K562 (cell line): ENCODE results near the gene MFSD12. TPM values are rescaled to one million over a fixed set of nuclear protein-coding genes. Genes with fewer than 3 reads are reported as not detected.

Experiments used
- ATAC-seq: fragments of 200-7000 bp; cut with Tn5 transposase; 3 replicates; pipeline ENCODE4 v1.9.1; 2020; ENCODE audit warnings: moderate library complexity
- BruUV-seq: library from RNA; stranded (reverse); fragments of 400-500 nt; replicated peaks from 2 replicates; lab custom pipeline; 2021; lab: Mats Ljungman, UMichigan
- CTCF ChIA-PET: fragments of 300-600 bp; formaldehyde crosslinking; extraction: SDS; loops from one replicate; lab custom pipeline; 2021; ENCODE audit warnings: low intra/inter-chr PET ratio; lab: Yijun Ruan, JAX
- POLR2A ChIA-PET: fragments of 300-600, 350-650 bp; sonication (Branson Sonifier 250); formaldehyde crosslinking; extraction: SDS; loops from one replicate; lab custom pipeline; 2021; ENCODE audit warnings: antibody characterized with exemption, inconsistent platforms; lab: Yijun Ruan, JAX
- DNase-seq, 4 experiments: peaks; one replicate each; pipeline versions ENCODE4 v3.0.0 to v3.0.0-alpha.2; 2011 to 2018; ENCODE audit warnings: low spot score in 3 of 4, mixed read lengths in 3 of 4; ENCODE audit errors: extremely low read depth in 1 of 4
- FAIRE-seq: peaks from 2 replicates; lab custom pipeline; 2011; peaks lifted over from hg19 to GRCh38; lab: Jason Lieb, UNC
- H2AFZ ChIP-seq: 2 replicates; pipeline ENCODE4 v1.6.0; 2011; ENCODE audit warnings: low read depth, low read length, control low read depth, inconsistent platforms
- H3K27ac ChIP-seq: fragments of 200-600 bp; 3 replicates; pipeline ENCODE4 v1.8.0; 2011; ENCODE audit warnings: low read depth, mild to moderate bottlenecking, control low read depth, inconsistent platforms, low read length, moderate library complexity, mixed read lengths; ENCODE audit errors: extremely low read depth
- H3K27me3 ChIP-seq, 2 experiments: fragments of 300-600 bp in 1 of 2; 2 replicates in 1 of 2; 3 replicates in 1 of 2; pipeline versions ENCODE4 v1.6.0 to v1.8.0; 2011; ENCODE audit warnings: inconsistent platforms in 2 of 2, low read length in 2 of 2, mild to moderate bottlenecking in 1 of 2, mixed read lengths in 1 of 2, moderate library complexity in 1 of 2; ENCODE audit not compliant: control insufficient read depth in 2 of 2, insufficient read depth in 2 of 2
- H3K36me3 ChIP-seq: fragments of 300-600 bp; 3 replicates; pipeline ENCODE4 v1.8.0; 2011; ENCODE audit warnings: mild to moderate bottlenecking, low read length, inconsistent platforms; ENCODE audit not compliant: control insufficient read depth, insufficient read depth
- H3K4me1 ChIP-seq, 2 experiments: fragments of 200-600 bp in 1 of 2; replicated peaks in 1 of 2; 2 replicates in 1 of 2; 3 replicates in 1 of 2; pipeline versions ENCODE4 v1.5.1 to v1.8.0; 2011; ENCODE audit warnings: inconsistent platforms in 2 of 2, low read length in 2 of 2, mild to moderate bottlenecking in 1 of 2, mixed read lengths in 1 of 2, moderate library complexity in 1 of 2; ENCODE audit not compliant: control insufficient read depth in 2 of 2, insufficient read depth in 2 of 2
- H3K4me2 ChIP-seq: 2 replicates; pipeline ENCODE4 v1.6.1; 2011; ENCODE audit warnings: low read length, control low read depth, inconsistent platforms, mixed read lengths; ENCODE audit not compliant: insufficient read depth
- H3K4me3 ChIP-seq: fragments of 200-600 bp; sonication (generic), shearing (Covaris generic); 2 replicates; pipeline ENCODE4 v1.5.1; 2016; ENCODE audit warnings: control low read depth, inconsistent platforms
- H3K79me2 ChIP-seq: fragments of 200-600 bp; 3 replicates; pipeline ENCODE4 v1.8.0; 2011; ENCODE audit warnings: low read length, inconsistent platforms; ENCODE audit not compliant: control insufficient read depth, insufficient read depth
- H3K9ac ChIP-seq, 2 experiments: 2 replicates each; pipeline versions ENCODE4 v1.6.0 to v1.6.1; 2011; ENCODE audit warnings: low read depth in 2 of 2, low read length in 2 of 2, control low read depth in 1 of 2, inconsistent platforms in 1 of 2, mild to moderate bottlenecking in 1 of 2, mixed read lengths in 1 of 2; ENCODE audit not compliant: insufficient read depth in 1 of 2
- H3K9me1 ChIP-seq: one replicate; pipeline ENCODE4 v1.6.0; 2011; ENCODE audit warnings: inconsistent platforms, mild to moderate bottlenecking, low read length, moderate library complexity; ENCODE audit not compliant: control insufficient read depth, insufficient read depth
- H3K9me3 ChIP-seq: replicated peaks from 2 replicates; pipeline ENCODE4 v1.5.1; 2011; ENCODE audit warnings: low read depth, low read length, inconsistent platforms; ENCODE audit not compliant: control insufficient read depth, insufficient read depth
- H4K20me1 ChIP-seq: replicated peaks from 2 replicates; pipeline ENCODE4 v1.6.1; 2011; ENCODE audit warnings: low read length, inconsistent platforms, mixed read lengths; ENCODE audit not compliant: control insufficient read depth, insufficient read depth
- EWSR1 ChIP-seq: fragments of 450-650 bp; IDR thresholded peaks from 2 replicates; pipeline ENCODE4 v1.6.1; 2018; ENCODE audit warnings: borderline replicate concordance, mild to moderate bottlenecking, low read depth, moderate library complexity; ENCODE audit not compliant: partially characterized antibody
- LEF1 ChIP-seq: fragments of 450-650 bp; IDR thresholded peaks from 2 replicates; pipeline ENCODE4 v1.6.1; 2016; ENCODE audit warnings: mild to moderate bottlenecking
- MTA2 ChIP-seq: fragments of 450-650 bp; IDR thresholded peaks from 2 replicates; pipeline ENCODE4 v1.6.1; 2016; ENCODE audit warnings: low read depth
- NCOA6 ChIP-seq: fragments of 450-650 bp; IDR thresholded peaks from 2 replicates; pipeline ENCODE4 v1.6.1; 2017; ENCODE audit warnings: mild to moderate bottlenecking
- SRSF7 ChIP-seq: fragments of 200-400 bp; formaldehyde crosslinking; optimal IDR thresholded peaks from 2 replicates; pipeline ENCODE3; 2017; ENCODE audit warnings: mild to moderate bottlenecking, low read depth, low read length
- WGBS: fragments of 100-300 bp; shearing (Covaris generic); methylation state at CpG from one replicate; pipeline ENCODE4 v1.1.6; 2016; ENCODE audit warnings: low coverage, mixed read lengths; ENCODE audit not compliant: insufficient coverage; ENCODE audit errors: missing lambda C conversion rate; 5-methylcytosine and 5-hydroxymethylcytosine counted together
- in situ Hi-C: fragments of 300-500 bp; cut with MboI; formaldehyde crosslinking; loops from 4 replicates; pipeline ENCODE4 v1.15.0; 2018; ENCODE audit warnings: inconsistent platforms, mixed read lengths
- intact Hi-C: fragments of 100-400 bp; cut with micrococcal nuclease; formaldehyde crosslinking; loops from 2 replicates; pipeline ENCODE4 v1.14.2; 2022
- polyA plus RNA-seq, 8 experiments: library from polyadenylated mRNA; depleted of rRNA in 4 of 8; stranded (reverse) in 5 of 8; unstranded in 3 of 8; fragments of >200 nt; fragmentation: Nextera tagmentation in 2 of 8; fragmentation: Illumina TruSeq in 1 of 8; extraction: Ambion mirVana in 2 of 8; extraction: Trizol in 1 of 8; gene quantifications; 2 replicates each; pipeline versions ENCODE4 v1.2.1 to v1.2.3, GENCODE V29; 2011 to 2014; ENCODE audit warnings: inconsistent platforms in 1 of 8, missing spikeins in 1 of 8
- total RNA-seq, 7 experiments: library from RNA; depleted of rRNA in 6 of 7; stranded (reverse); fragments of >200 nt in 6 of 7; fragmentation: Illumina TruSeq in 2 of 7; extraction: Trizol in 2 of 7; gene quantifications; 2 replicates each; pipeline versions ENCODE4 v1.2.1 to v1.2.3, GENCODE V29; 2011 to 2021; ENCODE audit warnings: low replicate concordance in 1 of 7
- TF ChIP-seq, protein P1 (sequence below): fragments of 450-650 bp; formaldehyde crosslinking; IDR thresholded peaks from 2 replicates; pipeline ENCODE4 v1.4.0; 2020; ENCODE audit warnings: mild to moderate bottlenecking, moderate library complexity

Gene MFSD12
- total and polyA plus RNA-seq, 9 of the 15 experiments (the other 6 are each of a cell fraction or from before 2014, with no cell fraction given), result 0.69 to 112 (median 31.8) TPM

DNA sequence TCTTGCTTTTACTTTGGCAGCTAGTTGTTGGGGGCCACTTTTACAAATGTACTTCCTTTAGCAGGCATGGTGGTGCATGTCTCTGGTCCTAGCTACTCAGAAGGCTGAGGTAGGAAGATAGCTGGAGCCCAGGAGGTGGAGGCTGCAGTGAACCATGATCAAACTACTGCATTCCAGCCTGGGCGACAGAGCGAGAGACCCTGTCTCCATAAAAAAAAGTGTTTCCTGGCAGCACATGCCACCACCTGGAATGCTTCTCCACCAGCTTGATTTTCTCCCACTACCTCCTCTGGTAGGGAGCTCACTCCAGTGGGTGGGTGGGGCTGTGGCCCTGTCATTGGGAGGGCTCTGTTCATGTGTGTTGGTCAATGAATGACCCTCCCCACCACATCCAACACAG lies 38.7 kb downstream of the MFSD12 start:
- no TSS peak for BruUV-seq
- Histone ChIP-seq H2AFZ (no peak overlapping the region), H3K4me2 (no peak overlapping the region), H3K36me3 (peaks cover 28% of the 10 kb centered on the region; the same call in 1 of the 3 replicates), H3K79me2 (peaks cover 77% of the 10 kb centered on the region), H3K27me3 (no peaks in the 10 kb centered on the region), H3K9me3 (no peaks in the 10 kb centered on the region), H3K9me1 (peaks cover 4% of the 10 kb centered on the region), H3K9ac (peak overlapping the region in 1 of 2 experiments; percentile 12; a peak in 1 of 4 replicates), H3K27ac (no peak overlapping the region), H4K20me1 (peaks cover 28% of the 10 kb centered on the region), H3K4me3 (no peak overlapping the region), H3K4me1 (peaks cover 19 to 76% of the 10 kb centered on the region in 2 experiments)
- ChIA-PET CTCF (no interaction called here), POLR2A (interaction anchor here (0.6 to 0.9 kb wide), 2 partner anchors 59 to 622 kb away, joined by 3 to 4 read pairs; no protein-coding TSS in a partner anchor)
- TF ChIP-seq, protein P1, sequence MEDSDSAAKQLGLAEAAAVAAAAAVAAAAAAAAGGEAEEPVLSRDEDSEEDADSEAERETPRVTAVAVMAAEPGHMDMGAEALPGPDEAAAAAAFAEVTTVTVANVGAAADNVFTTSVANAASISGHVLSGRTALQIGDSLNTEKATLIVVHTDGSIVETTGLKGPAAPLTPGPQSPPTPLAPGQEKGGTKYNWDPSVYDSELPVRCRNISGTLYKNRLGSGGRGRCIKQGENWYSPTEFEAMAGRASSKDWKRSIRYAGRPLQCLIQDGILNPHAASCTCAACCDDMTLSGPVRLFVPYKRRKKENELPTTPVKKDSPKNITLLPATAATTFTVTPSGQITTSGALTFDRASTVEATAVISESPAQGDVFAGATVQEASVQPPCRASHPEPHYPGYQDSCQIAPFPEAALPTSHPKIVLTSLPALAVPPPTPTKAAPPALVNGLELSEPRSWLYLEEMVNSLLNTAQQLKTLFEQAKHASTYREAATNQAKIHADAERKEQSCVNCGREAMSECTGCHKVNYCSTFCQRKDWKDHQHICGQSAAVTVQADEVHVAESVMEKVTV (CRISPR knock-in tag), result no peak
- TF ChIP-seq LEF1, result no peak
- TF ChIP-seq NCOA6, result no peak
- TF ChIP-seq MTA2, result no peak
- TF ChIP-seq EWSR1, result no peak
- TF ChIP-seq SRSF7, result no peak
- in situ Hi-C loops (no loop called here), intact Hi-C loops (no loop called here)
- no peak for ATAC-seq
- 89% methylated on average over 2 of the region's 2 CpGs for WGBS
- FAIRE-seq, result no peak
- DNase-seq, result no peak
